Adipose tissue (tissue), 3 donors: ENCODE results near the gene CBX1. TPM values are rescaled to one million over a fixed set of nuclear protein-coding genes. Genes with fewer than 3 reads are reported as not detected.
"Not testable (repeated sequence)": the region's sequence is repeated elsewhere in the genome, so short reads cannot be mapped to it uniquely, and the experiment has no call there.

Source experiments
- H3K27ac ChIP-seq: one replicate; pipeline ENCODE4 v1.5.1; 2013; ENCODE audit warnings: low read depth, low read length
- WGBS, 3 donors: extraction: QIAGEN DNeasy Blood & Tissue Kit; methylation state at CpG; one replicate each; pipeline ENCODE4 v1.1.7; 2013; 5-methylcytosine and 5-hydroxymethylcytosine counted together
- polyA plus RNA-seq, 3 donors: library from polyadenylated mRNA; stranded (reverse); fragments of 200-250 nt; gene quantifications; one replicate each; pipeline ENCODE4 v1.2.3, GENCODE V29; 2013
- donor health status: healthy with polysubstance abuse.
- donor health status: Bipolar disorder and iron deficiency.
- donor health status: healthy.

Gene CBX1
- polyA plus RNA-seq, 3 donors: 14.8 to 55.2 (median 20.8) TPM

DNA sequence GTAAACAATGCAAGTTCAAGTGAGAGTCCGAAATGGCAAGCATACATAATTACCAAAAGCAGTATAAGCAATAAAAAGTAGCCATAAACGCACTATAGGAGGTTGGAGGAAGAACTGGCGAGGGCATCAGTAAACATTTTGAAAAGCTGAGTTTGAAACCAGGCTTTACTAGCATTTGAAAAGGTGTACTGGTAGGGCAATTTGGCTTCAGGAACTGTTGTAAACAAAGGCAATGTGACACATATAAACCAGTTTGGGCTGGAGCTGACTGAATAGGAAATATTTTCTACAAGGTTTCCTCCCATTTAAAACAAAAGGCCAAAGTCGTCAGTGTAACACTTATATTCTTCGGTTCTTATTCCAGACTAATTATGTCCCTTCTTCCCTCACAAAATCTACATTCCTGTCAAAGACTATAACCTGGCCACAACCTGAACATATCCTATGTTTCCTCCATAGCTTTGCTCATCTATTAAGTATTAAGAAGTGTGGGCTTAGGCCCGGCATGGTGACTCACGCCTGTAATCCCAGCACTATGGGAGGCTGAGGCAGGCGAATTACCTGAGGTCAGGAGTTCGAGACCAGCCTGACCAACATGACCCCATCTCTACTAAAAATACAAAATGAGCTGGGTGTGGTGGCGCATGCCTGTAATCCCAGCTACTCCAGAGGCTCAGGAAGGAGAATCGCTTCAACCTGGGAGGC, 7.8 kb downstream of the CBX1 start:
- no peak overlapping the region for H3K27ac ChIP-seq
- 90 to 92% (median 91%) methylated on average over 11 of the region's 11 CpGs for WGBS, 3 donors

- no peak overlapping the region for H3K27ac ChIP-seq
- WGBS, 3 donors: 51 to 68% (median 63%) methylated on average over 2 of the region's 2 CpGs
Observed at GRCh38 chr17:48084932-48085331, 16.3 kb downstream of the CBX1 start.

DNA sequence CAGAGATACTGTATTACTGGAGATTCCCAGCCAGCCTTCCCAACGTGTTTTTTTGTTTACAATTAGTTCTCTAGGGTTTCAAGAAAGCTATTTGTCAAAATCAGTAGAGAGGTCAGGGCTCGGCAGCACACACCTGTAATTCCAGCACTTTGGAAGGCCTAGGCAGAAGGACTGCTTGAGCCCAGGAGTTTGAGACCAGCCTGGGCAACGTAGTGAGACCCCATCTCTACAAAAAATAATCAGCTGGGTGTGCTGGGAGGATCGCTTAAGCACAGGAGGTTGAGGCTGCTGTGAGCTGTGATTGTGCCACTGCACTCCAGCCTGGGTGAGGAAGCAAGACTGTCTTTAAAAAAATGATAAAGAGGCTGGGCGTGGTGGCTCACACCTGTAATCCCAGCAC, 19.4 kb downstream of the CBX1 start:
- WGBS, 3 donors: 76 to 83% (median 80%) methylated on average over 5 of the region's 5 CpGs

GRCh38 chr17:48077152-48077551, 24.1 kb downstream of the CBX1 start:
- 93 to 95% (median 93%) methylated on average over 10 of the region's 10 CpGs for WGBS, 3 donors
- H3K27ac ChIP-seq: not testable (repeated sequence)

More for the DNA sequence above, 19.4 kb downstream of the CBX1 start:
- H3K27ac ChIP-seq: no peak overlapping the region

DNA sequence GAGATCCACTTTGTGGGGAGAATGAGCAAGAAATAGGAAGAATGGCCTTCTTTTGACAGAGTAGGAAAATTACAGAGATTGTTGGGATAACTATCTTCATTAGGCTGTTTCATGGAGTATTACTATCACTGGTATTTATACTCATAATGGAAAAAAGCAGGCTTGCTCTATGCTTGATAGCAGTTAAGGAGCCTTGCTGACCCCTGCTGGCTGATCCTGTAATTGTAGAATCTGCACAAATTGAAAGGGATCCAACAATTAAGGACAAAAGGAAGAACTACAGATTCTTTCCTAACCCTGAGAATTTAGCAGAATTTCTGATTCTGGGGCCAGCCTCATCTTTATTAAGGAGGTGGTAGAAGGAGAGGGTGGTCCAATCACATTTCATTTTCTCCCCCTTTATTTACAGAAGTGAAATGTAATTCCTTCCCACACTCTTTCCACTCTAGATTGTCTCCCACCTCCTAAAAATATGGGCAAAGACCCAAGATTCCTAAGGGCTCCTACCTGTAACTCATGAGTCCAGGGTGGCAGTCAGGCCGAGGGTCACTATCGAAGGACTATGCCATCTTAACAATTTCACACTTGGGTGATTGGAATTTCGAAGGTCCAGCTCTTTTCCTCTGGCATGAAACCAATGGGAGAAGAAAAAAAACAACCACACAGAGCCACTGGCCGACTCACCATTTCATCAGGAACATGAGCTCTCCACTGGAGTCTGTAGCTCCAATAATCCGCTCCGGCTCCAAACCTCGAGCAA, 26.8 kb downstream of the CBX1 start:
- H3K27ac ChIP-seq: no peak overlapping the region

DNA sequence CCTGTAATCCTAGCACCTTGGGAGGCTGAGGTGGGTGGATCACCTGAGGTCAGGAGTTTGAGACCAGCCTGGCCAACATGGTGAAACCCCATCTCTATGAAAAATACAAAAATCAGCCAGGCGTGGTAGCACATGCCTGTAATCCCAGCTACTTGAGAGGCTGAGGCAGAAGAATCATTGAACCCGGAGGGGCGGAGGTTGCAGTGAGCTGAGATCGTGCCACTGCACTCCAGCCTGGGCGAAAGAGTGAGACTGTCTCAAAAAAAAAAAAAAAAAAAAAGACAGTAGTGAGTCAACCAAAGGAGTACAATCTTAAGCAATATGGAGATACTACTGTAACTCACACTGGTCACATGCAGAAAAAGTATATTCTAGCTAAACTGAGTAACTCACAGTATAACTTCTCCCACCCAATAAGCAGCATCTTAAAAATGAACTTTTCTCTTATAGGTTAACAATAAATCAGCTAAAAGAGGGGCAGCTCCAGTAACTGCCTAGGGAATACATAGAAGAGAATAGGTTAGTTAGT, 27.6 kb downstream of the CBX1 start:
- 81 to 98% (median 89%) methylated on average over 5 of the region's 5 CpGs for WGBS, 3 donors
- H3K27ac ChIP-seq: not testable (repeated sequence)

More for the DNA sequence above, 26.8 kb downstream of the CBX1 start:
- 70 to 74% (median 71%) methylated on average over 7 of the region's 7 CpGs for WGBS, 3 donors

DNA sequence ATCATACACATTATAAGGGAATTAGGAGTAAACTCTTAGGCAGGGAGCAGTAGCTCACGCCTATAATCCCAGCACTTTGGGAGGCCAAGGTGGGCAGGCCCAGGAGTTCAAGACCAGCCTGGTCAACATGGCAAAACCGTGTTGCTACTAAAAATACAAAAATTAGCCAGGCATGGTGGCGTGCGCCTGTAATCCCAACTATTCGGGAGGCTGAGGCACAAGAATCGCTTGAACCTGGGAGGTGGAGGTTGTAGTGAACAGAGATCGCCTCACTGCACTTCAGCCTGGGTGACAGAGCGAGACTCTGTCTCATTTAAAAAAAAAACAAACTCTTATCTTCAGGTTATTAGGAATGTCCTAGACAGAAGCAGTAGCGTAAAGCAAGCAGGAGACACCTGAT, 28.5 kb downstream of the CBX1 start:
- WGBS, 3 donors: 93 to 97% (median 96%) methylated on average over 9 of the region's 9 CpGs
- H3K27ac ChIP-seq: not testable (repeated sequence)

- H3K27ac ChIP-seq: no peak overlapping the region
- WGBS, 3 donors: 62 to 66% (median 63%) methylated on average over 2 of the region's 2 CpGs
Observed at GRCh38 chr17:48071654-48072053, 29.6 kb downstream of the CBX1 start.

GRCh38 chr17:48070195-48070594, 31.1 kb downstream of the CBX1 start:
- WGBS, 3 donors: 51 to 80% (median 53%) methylated on average over 2 of the region's 2 CpGs
- no peak overlapping the region for H3K27ac ChIP-seq

- no peak overlapping the region for H3K27ac ChIP-seq
- 65 to 85% (median 81%) methylated on average over 3 of the region's 3 CpGs for WGBS, 3 donors
Observed at GRCh38 chr17:48068491-48068961, 32.8 kb downstream of the CBX1 start.

DNA sequence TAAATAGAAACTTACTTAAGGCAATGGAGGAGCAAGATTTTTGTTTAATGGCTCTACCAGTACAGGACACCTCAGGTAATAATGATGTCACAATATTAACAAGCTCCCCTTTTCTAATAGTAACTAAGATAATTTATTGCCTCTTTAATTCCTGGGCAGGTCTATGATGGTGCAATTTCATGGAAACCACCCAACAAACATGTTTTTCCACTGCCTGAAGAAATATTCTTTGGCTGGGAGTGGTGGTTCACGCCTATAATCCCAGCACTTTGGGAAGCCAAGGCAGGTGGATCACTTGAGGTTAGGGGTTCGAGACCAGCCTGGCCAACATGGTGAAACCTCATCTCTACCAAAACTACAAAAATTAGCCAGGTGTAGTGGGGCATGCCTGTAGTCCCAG, 33.5 kb downstream of the CBX1 start:
- WGBS, 3 donors: 78 to 82% (median 80%) methylated on average over 2 of the region's 2 CpGs
- not testable (repeated sequence) for H3K27ac ChIP-seq

DNA sequence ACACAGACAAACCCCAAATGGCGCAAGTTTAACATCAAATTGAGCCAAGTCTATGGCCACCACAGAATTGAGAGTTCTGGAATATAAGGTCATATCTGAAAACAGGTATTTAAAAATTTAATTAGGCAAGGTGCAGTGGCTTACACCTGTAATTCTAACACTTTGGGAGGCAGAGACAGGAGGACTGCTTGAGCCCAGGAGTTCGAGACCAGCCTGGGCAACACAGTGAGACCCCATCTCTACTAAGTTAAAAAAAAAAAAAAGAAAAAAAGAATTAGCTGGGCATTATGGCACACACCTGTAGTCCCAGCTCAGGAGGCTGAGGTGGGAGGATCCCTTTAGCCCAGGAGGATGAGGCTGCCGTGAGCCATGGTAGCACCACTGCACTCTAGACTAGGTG, 34.0 kb downstream of the CBX1 start:
- 95 to 98% (median 97%) methylated on average over 3 of the region's 3 CpGs for WGBS, 3 donors
- no peak overlapping the region for H3K27ac ChIP-seq

GRCh38 chr17:48066656-48067055, 34.6 kb downstream of the CBX1 start:
- 61 to 81% (median 77%) methylated on average over 1 of the region's 1 CpG for WGBS, 3 donors
- no peak overlapping the region for H3K27ac ChIP-seq

DNA sequence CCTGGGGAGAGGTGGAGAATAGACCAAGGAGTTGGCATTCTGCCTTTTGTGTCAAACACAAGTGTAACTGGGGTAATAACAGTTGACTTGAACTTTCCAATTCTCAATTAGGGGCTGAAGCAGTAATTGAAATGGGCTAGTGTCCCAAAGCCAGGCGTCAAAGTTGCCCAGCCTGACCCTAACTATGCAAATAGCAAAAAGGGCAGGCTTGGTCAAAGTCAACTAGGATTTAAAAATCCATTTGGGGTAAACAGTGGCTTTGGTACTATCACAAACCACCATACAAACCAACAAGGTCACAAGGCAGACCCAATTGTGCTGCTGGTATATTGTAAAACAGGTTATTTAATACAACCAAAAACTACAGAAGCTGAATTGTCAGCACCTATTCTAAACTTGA, 35.1 kb downstream of the CBX1 start:
- WGBS, 3 donors: 30 to 82% (median 72%) methylated on average over 1 of the region's 1 CpG
- H3K27ac ChIP-seq: no peak overlapping the region

- H3K27ac ChIP-seq: no peak overlapping the region
- WGBS, 3 donors: 84 to 85% (median 84%) methylated on average over 3 of the region's 3 CpGs
Observed at GRCh38 chr17:48064638-48065037, 36.6 kb downstream of the CBX1 start.

DNA sequence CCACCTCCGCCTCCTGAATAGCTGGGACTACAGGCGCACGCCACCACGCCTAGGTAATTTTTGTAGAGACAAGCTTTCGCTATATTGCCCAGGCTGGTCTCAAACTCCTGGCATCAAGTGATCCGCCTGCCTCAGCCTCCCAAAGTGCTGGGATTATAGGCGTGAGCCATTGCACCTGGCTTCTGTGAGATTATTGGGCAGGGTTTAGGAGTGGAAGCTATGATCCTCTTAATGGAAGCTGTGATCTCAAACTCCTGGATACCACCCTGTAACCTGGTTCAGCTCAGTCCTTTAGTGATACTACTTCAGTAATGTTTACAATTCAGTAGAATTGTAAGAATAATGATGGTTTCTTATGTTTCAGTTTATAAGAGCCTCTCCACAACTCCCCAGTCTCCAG, 39.0 kb downstream of the CBX1 start:
- WGBS, 3 donors: 96% methylated on average over 7 of the region's 7 CpGs

DNA sequence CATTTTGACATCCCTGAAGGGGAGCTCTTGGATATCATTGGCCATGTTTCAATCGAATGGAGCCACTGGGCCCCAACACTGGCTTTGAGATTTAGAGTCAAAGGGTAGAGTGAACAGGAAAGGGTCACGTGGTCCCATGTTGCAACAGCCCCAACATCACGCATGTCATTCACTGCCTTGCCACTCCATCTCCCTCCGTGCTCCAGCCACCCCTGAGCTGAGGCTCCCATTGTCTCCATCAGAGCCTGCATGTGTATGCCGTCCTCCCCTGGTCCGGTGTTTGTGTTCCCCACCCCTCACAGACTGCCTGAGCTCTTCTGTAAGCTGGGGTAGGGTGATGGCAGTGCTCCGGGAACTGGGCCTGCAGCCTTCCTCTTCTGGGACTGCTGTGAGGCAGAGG, 41.0 kb downstream of the CBX1 start:
- no peak overlapping the region for H3K27ac ChIP-seq
- 49 to 73% (median 62%) methylated on average over 7 of the region's 7 CpGs for WGBS, 3 donors

More for the DNA sequence above, 39.0 kb downstream of the CBX1 start:
- H3K27ac ChIP-seq: no peak overlapping the region

DNA sequence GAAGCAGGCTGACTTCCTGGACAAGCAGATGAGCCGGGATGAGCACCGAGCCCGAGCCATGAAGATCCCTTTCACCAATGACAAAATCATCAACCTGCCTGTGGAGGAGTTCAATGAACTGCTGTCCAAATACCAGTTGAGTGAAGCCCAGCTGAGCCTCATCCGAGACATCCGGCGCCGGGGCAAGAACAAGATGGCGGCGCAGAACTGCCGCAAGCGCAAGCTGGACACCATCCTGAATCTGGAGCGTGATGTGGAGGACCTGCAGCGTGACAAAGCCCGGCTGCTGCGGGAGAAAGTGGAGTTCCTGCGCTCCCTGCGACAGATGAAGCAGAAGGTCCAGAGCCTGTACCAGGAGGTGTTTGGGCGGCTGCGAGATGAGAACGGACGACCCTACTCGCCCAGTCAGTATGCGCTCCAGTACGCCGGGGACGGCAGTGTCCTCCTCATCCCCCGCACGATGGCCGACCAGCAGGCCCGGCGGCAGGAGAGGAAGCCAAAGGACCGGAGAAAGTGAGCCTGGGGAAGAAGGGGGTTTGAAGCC, 42.1 kb downstream of the CBX1 start:
- WGBS, 3 donors: 92 to 95% (median 93%) methylated on average over 32 of the region's 32 CpGs
- H3K27ac ChIP-seq: no peak overlapping the region
